SK-N-SH (cell line): ENCODE data around the gene USP22.

Experiments
- CTCF ChIP-seq: fragments of 200-600 bp; sonication (generic); IDR thresholded peaks from 2 replicates; pipeline ENCODE4 v1.6.1; 2017; ENCODE audit warnings: antibody characterized with exemption, mild to moderate bottlenecking, moderate library complexity
- EP300 ChIP-seq, 2 experiments: IDR thresholded peaks; 2 replicates each; pipeline versions ENCODE4 v1.4.0 to v1.6.1; 2012; ENCODE audit warnings: borderline replicate concordance in 1 of 2, low read depth in 1 of 2, low read length in 1 of 2
- EZH2phosphoT487 ChIP-seq: fragments of 200-600 bp; sonication (generic); IDR thresholded peaks from 2 replicates; pipeline ENCODE4 v1.6.1; 2017; ENCODE audit warnings: low read depth, mixed run types, mild to moderate bottlenecking, antibody characterized with exemption, moderate library complexity, borderline replicate concordance
- GATA2 ChIP-seq: sonication (generic); formaldehyde crosslinking; IDR thresholded peaks from 2 replicates; pipeline ENCODE4 v1.5.0; 2020; ENCODE audit warnings: mild to moderate bottlenecking, missing genetic modification reagents
- NFIC ChIP-seq: IDR thresholded peaks from 2 replicates; pipeline ENCODE4 v1.4.0; 2012; ENCODE audit warnings: borderline replicate concordance
- POLR2AphosphoS5 ChIP-seq: IDR thresholded peaks from 2 replicates; pipeline ENCODE4 v1.6.1; 2012; ENCODE audit warnings: low read depth, low read length
- RAD21 ChIP-seq: IDR thresholded peaks from 2 replicates; pipeline ENCODE4 v1.6.1; 2012; ENCODE audit warnings: mild to moderate bottlenecking, low read length
- RCOR1 ChIP-seq: fragments of 150-350 bp; IDR thresholded peaks from 2 replicates; pipeline ENCODE4 v1.6.1; 2017; ENCODE audit warnings: antibody characterized with exemption, low read length
- SMC3 ChIP-seq: IDR thresholded peaks from 2 replicates; pipeline ENCODE4 v1.6.1; 2012; ENCODE audit warnings: low read depth, low read length, improper control_type of control experiment
- TAF1 ChIP-seq: IDR thresholded peaks from 2 replicates; pipeline ENCODE4 v1.6.1; 2012; ENCODE audit warnings: low read depth, mild to moderate bottlenecking, low read length, moderate library complexity, borderline replicate concordance
- USF2 ChIP-seq: fragments of 150-350 bp; IDR thresholded peaks from 2 replicates; pipeline ENCODE4 v1.6.1; 2017; ENCODE audit warnings: antibody characterized with exemption, low read length, low read depth, borderline replicate concordance
- YY1 ChIP-seq: IDR thresholded peaks from 2 replicates; pipeline ENCODE4 v1.4.0; 2012; ENCODE audit warnings: low read depth, mild to moderate bottlenecking
- TF ChIP-seq, protein P1 (sequence below): IDR thresholded peaks from 2 replicates; pipeline ENCODE4 v1.4.0; 2012; ENCODE audit warnings: low read depth, borderline replicate concordance

GRCh38 chr17:21039839-21040575 is 2.8 kb downstream of the USP22 start:
- peak; percentile 61 for TF ChIP-seq CTCF
- no peak for TF ChIP-seq POLR2AphosphoS5
- TF ChIP-seq YY1: no peak
- TF ChIP-seq RAD21: peak; percentile 63
- peak; percentile 73; the same call in 1 of the 2 replicates for TF ChIP-seq NFIC
- no peak for TF ChIP-seq EP300 (IDR thresholded peaks at IDR 0.05; ENCODE audit: borderline replicate concordance in 1 of 2, low read depth in 1 of 2, low read length in 1 of 2)
- TF ChIP-seq SMC3: 0 out of 2 replicates have a peak, but pooled peaks have one; percentile 20
- TF ChIP-seq USF2: no peak
- TF ChIP-seq RCOR1: no peak
- TF ChIP-seq GATA2 (CRISPR knock-in tag): no peak
- TF ChIP-seq, protein P1, sequence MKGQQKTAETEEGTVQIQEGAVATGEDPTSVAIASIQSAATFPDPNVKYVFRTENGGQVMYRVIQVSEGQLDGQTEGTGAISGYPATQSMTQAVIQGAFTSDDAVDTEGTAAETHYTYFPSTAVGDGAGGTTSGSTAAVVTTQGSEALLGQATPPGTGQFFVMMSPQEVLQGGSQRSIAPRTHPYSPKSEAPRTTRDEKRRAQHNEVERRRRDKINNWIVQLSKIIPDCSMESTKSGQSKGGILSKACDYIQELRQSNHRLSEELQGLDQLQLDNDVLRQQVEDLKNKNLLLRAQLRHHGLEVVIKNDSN: no peak
- TF ChIP-seq TAF1: no peak
- no peak for TF ChIP-seq EZH2phosphoT487
